Medulla oblongata (tissue), 1 donor: Measurements from ENCODE around the gene GREB1.

Source experiments
- DNase-seq: peaks from one replicate; pipeline ENCODE4 v3.0.0-alpha.2; 2015; ENCODE audit errors: extremely low spot score

GREB1 gene

GRCh38 chr2:11533278-11534070 lies at the start of gene GREB1:
GREB1 (plus strand) TSS chr2:11534045; CDS start chr2:11556615, 22,570 bp downstream.
- DNase-seq = no peak

- no peak for DNase-seq
Measured at GRCh38 chr2:11488809-11489208, 45.0 kb upstream of the GREB1 start.

GRCh38 chr2:11490194-11490593 lies 43.7 kb upstream of the GREB1 start:
- DNase-seq = no peak

GRCh38 chr2:11491348-11491933 lies 42.4 kb upstream of the GREB1 start:
- DNase-seq = no peak

- no peak for DNase-seq
Measured at GRCh38 chr2:11492244-11492643, 41.6 kb upstream of the GREB1 start.

GRCh38 chr2:11492720-11493119 lies 41.1 kb upstream of the GREB1 start:
- no peak for DNase-seq

GRCh38 chr2:11493282-11493681 lies 40.6 kb upstream of the GREB1 start:
- no peak for DNase-seq

- DNase-seq = no peak
Measured at GRCh38 chr2:11494310-11494709, 39.5 kb upstream of the GREB1 start.

GRCh38 chr2:11495844-11496681 lies 37.8 kb upstream of the GREB1 start:
- peak; percentile 31 for DNase-seq

- DNase-seq = peak; percentile 82
Measured at GRCh38 chr2:11498543-11499034, 35.3 kb upstream of the GREB1 start.

GRCh38 chr2:11499081-11499743 lies 34.6 kb upstream of the GREB1 start:
- peak; percentile 82 for DNase-seq

- DNase-seq = no peak
Measured at GRCh38 chr2:11500702-11501303, 33.0 kb upstream of the GREB1 start.

- DNase-seq = no peak
Measured at GRCh38 chr2:11502740-11503292, 31.0 kb upstream of the GREB1 start.

- DNase-seq = no peak
Measured at GRCh38 chr2:11503354-11503927, 30.4 kb upstream of the GREB1 start.

- DNase-seq = no peak
Measured at GRCh38 chr2:11505652-11506610, 27.9 kb upstream of the GREB1 start.

- no peak for DNase-seq
Measured at GRCh38 chr2:11506611-11506969, 27.3 kb upstream of the GREB1 start.

GRCh38 chr2:11507517-11507916 lies 26.3 kb upstream of the GREB1 start:
- no peak for DNase-seq

GRCh38 chr2:11508279-11508678 lies 25.6 kb upstream of the GREB1 start:
- peak; percentile 62 for DNase-seq

- DNase-seq = no peak
Measured at GRCh38 chr2:11509657-11510360, 24.0 kb upstream of the GREB1 start.
